Muscle of leg (tissue), 11 donors: ENCODE results near the gene SF3B3. TPM values are rescaled to one million over a fixed set of nuclear protein-coding genes. Genes with fewer than 3 reads are reported as not detected.
"Not testable (repeated sequence)": the region's sequence is repeated elsewhere in the genome, so short reads cannot be mapped to it uniquely, and the experiment has no call there.

Experiments
- DNase-seq: peaks from one replicate; pipeline ENCODE4 v3.0.0; 2013
- H3K27ac ChIP-seq: one replicate; pipeline ENCODE4 v1.5.1; 2013; ENCODE audit warnings: mild to moderate bottlenecking, low read length, control low read depth
- H3K27me3 ChIP-seq: one replicate; pipeline ENCODE4 v1.6.1; 2013; ENCODE audit warnings: low read length; ENCODE audit not compliant: control insufficient read depth, insufficient read depth
- H3K36me3 ChIP-seq: one replicate; pipeline ENCODE4 v1.6.1; 2013; ENCODE audit warnings: low read length; ENCODE audit not compliant: control insufficient read depth, insufficient read depth
- H3K4me1 ChIP-seq: one replicate; pipeline ENCODE4 v1.6.1; 2013; ENCODE audit warnings: low read length; ENCODE audit not compliant: control insufficient read depth, insufficient read depth
- H3K4me3 ChIP-seq: one replicate; pipeline ENCODE4 v1.5.1; 2013; ENCODE audit warnings: low read length, control low read depth
- H3K9me3 ChIP-seq: replicated peaks from 2 replicates; pipeline ENCODE4 v1.6.1; 2013; ENCODE audit warnings: low read depth, low read length; ENCODE audit not compliant: control insufficient read depth
- WGBS: methylation state at CpG from one replicate; pipeline ENCODE4 v1.1.5; 2013; ENCODE audit warnings: missing lambda C conversion rate; ENCODE audit not compliant: insufficient coverage; 5-methylcytosine and 5-hydroxymethylcytosine counted together
- polyA plus RNA-seq, 8 donors: library from polyadenylated mRNA; unstranded; fragments of 120-200 nt; gene quantifications; one replicate each; pipeline versions ENCODE4 v1.2.1 to v1.2.3, GENCODE V29; 2013; ENCODE audit warnings: inconsistent platforms in 1 of 8, low replicate concordance in 1 of 8; ENCODE audit not compliant: insufficient read length in 8 of 8, insufficient read depth in 1 of 8
- total RNA-seq: library from RNA; stranded (reverse); fragments of 120-200 nt; gene quantifications from one replicate; pipeline ENCODE4 v1.2.4, GENCODE V29; 2013

Gene SF3B3
- total and polyA plus RNA-seq, 9 donors, result 131 to 247 (median 203) TPM

DNA sequence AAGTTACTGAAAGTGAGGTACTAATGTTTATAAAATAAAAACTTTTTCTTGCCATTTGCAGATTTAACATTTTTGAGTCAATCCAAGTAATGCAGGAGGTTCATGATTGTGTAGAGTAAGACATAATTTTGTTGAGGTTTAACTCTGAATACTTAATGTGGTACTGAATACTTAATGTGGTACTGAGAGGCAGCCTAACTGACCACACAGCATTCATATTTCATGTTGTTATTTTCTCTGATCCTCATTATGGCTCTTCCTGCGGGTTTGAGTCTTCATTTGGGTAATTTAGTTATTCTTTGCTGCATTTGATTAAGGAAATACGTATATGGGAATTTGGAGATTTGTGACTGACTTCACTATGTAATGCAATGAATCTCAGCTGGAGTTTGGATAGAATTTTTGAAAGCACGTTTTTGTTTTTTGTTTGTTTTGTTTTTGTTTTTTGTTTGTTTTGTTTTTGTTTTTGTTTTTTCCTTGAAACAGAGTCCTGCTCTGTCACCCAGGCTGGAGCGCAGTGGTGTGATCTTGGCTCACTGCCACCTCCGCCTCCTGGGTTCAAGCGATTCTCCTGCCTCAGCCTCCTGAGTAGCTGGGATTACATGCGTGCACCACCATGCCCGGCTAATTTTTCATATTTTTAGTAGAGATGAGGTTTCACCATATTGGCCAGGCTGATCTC is 3.8 kb downstream of the SF3B3 start:
- Histone ChIP-seq H3K4me1 (peaks cover 13% of the 10 kb centered on the region), H3K4me3 (no peak overlapping the region), H3K36me3 (peaks cover 41% of the 10 kb centered on the region), H3K9me3 (no peaks in the 10 kb centered on the region), H3K27ac (no peak overlapping the region), H3K27me3 (no peaks in the 10 kb centered on the region)
- no peak for DNase-seq
- 77% methylated on average over 3 of the region's 8 CpGs for WGBS

GRCh38 chr16:70529051-70529777 is 5.6 kb downstream of the SF3B3 start:
- no peak overlapping the region for H3K27ac ChIP-seq

GRCh38 chr16:70529954-70530353 is 6.3 kb downstream of the SF3B3 start:
- H3K36me3 ChIP-seq, result peaks cover 55% of the 10 kb centered on the region
- WGBS, result no CpG with 5 or more reads among the region's 7 CpGs
- not testable (repeated sequence) for H3K4me3 ChIP-seq, H3K4me1 ChIP-seq, H3K27me3 ChIP-seq, DNase-seq, H3K9me3 ChIP-seq, H3K27ac ChIP-seq

More at GRCh38 chr16:70529051-70529777, 5.6 kb downstream of the SF3B3 start:
- no peak overlapping the region for H3K4me3 ChIP-seq
- H3K9me3 ChIP-seq, result no peaks in the 10 kb centered on the region
- DNase-seq, result peak; percentile 49
- H3K27me3 ChIP-seq, result no peaks in the 10 kb centered on the region
- 67% methylated on average over 3 of the region's 8 CpGs for WGBS
- H3K4me1 ChIP-seq, result peaks cover 12% of the 10 kb centered on the region
- H3K36me3 ChIP-seq, result peaks cover 51% of the 10 kb centered on the region

DNA sequence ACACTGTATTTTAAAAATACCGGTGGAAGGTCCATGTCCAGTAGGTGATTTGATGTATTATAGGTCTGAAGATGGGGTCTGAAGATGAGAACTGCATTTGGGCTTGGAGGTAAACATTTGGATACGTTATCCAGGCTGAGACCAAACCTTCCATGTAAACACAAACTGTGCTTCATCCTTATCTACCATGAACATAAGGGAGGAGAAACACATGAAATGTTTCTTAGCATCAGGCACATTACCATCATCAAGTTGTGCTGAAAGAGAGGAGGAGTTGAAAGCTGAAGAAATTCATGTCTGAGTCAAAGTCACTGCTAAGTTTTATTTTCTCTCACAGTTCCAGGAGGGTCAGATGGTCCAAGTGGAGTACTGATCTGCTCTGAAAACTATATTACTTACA is 11.4 kb downstream of the SF3B3 start:
- WGBS, result 100% methylated on average over 1 of the region's 2 CpGs
- Histone ChIP-seq H3K36me3 (peaks cover 76% of the 10 kb centered on the region), H3K27ac (no peak overlapping the region), H3K4me3 (no peak overlapping the region), H3K4me1 (no peaks in the 10 kb centered on the region), H3K9me3 (no peaks in the 10 kb centered on the region), H3K27me3 (no peaks in the 10 kb centered on the region)
- DNase-seq, result no peak

DNA sequence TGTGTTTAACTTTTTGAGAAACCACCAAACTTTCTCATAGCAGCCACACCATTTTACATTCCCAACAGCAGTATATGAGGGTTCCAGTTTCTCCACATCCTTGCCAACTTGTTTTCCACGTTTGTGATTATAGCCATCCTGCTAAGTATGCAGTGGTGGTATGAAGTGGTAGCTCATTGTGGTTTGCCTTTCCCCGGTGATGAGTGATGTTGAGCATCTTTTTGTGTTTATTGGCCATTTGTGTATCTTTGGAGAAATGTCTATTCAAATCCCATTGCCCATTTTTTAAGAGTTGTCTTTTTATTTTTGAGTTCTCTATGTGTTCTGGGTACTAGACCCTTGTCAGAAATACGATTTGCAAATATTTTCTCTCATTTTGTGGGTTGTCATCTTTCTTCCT is 17.4 kb downstream of the SF3B3 start:
- Histone ChIP-seq H3K27me3 (no peaks in the 10 kb centered on the region), H3K4me3 (no peak overlapping the region), H3K27ac (no peak overlapping the region), H3K4me1 (no peaks in the 10 kb centered on the region), H3K9me3 (no peaks in the 10 kb centered on the region), H3K36me3 (peaks cover 84% of the 10 kb centered on the region)
- DNase-seq, result no peak
- no CpG with 5 or more reads among the region's 3 CpGs for WGBS

DNA sequence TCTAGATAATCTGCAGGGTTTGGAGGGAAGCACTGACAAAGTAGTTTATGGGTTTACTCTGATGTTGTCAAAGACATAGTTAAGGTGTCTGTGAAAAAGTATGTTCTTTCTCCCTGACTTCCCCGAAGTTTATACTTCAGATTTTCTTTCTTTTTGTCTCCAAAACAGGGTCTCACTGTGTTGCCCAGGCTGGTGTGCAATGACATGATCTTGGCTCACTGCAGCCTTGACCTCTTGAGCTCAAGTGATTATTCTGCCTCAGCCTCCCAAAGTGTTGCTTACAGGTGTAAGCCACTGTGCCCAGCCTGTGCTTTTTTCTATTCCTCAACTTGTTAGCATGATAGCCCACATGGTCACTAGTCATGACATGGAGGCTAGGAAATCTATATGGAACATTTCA is 20.9 kb downstream of the SF3B3 start:
- 100% methylated on average over 1 of the region's 1 CpG for WGBS
- H3K4me3 ChIP-seq, result no peak overlapping the region
- no peaks in the 10 kb centered on the region for H3K9me3 ChIP-seq
- H3K27ac ChIP-seq, result no peak overlapping the region
- no peaks in the 10 kb centered on the region for H3K4me1 ChIP-seq
- DNase-seq, result no peak
- H3K36me3 ChIP-seq, result peaks cover 75% of the 10 kb centered on the region
- no peaks in the 10 kb centered on the region for H3K27me3 ChIP-seq

GRCh38 chr16:70548936-70549335 is 25.3 kb downstream of the SF3B3 start:
- H3K27ac ChIP-seq, result no peak overlapping the region
- H3K27me3 ChIP-seq, result no peaks in the 10 kb centered on the region
- peaks cover 64% of the 10 kb centered on the region for H3K36me3 ChIP-seq
- no peaks in the 10 kb centered on the region for H3K9me3 ChIP-seq
- 100% methylated on average over 1 of the region's 2 CpGs for WGBS
- no peaks in the 10 kb centered on the region for H3K4me1 ChIP-seq
- no peak overlapping the region for H3K4me3 ChIP-seq
- DNase-seq, result no peak

DNA sequence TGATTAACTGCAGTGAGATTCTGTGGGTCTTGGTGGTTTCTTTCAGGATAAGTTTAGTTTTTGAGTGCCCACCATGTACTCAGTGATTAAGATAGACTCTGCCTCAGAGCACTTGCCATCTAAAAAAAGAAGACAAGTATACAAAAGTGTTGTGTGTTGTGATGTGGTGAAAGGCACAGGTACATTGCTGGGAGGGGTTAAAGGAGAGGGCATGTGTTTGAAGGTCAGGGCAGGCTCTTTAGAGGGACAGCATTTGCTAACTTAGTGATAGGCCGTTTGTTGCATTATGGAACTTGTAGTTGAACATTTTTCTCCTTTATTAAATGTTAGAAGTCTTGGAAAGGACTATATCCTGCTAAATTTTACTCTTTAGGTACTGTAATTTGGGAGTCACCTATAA is 26.5 kb downstream of the SF3B3 start:
- Histone ChIP-seq H3K27me3 (no peaks in the 10 kb centered on the region), H3K9me3 (no peaks in the 10 kb centered on the region), H3K27ac (no peak overlapping the region), H3K4me1 (no peaks in the 10 kb centered on the region), H3K4me3 (no peak overlapping the region), H3K36me3 (peaks cover 63% of the 10 kb centered on the region)
- no CpG with 5 or more reads among the region's 1 CpG for WGBS
- no peak for DNase-seq

GRCh38 chr16:70551788-70552187 is 28.2 kb downstream of the SF3B3 start:
- Histone ChIP-seq H3K4me3 (no peak overlapping the region), H3K9me3 (no peaks in the 10 kb centered on the region), H3K27ac (no peak overlapping the region), H3K27me3 (no peaks in the 10 kb centered on the region), H3K4me1 (no peaks in the 10 kb centered on the region), H3K36me3 (peaks cover 64% of the 10 kb centered on the region)
- no CpG with 5 or more reads among the region's 3 CpGs for WGBS
- no peak for DNase-seq

GRCh38 chr16:70552675-70553074 is 29.1 kb downstream of the SF3B3 start:
- peaks cover 66% of the 10 kb centered on the region for H3K36me3 ChIP-seq
- DNase-seq, result no peak
- no peak overlapping the region for H3K27ac ChIP-seq
- no peaks in the 10 kb centered on the region for H3K27me3 ChIP-seq
- no peaks in the 10 kb centered on the region for H3K9me3 ChIP-seq
- WGBS, result no CpG with 5 or more reads among the region's 8 CpGs
- no peak overlapping the region for H3K4me3 ChIP-seq
- no peaks in the 10 kb centered on the region for H3K4me1 ChIP-seq
